ENCODE results near the gene ATRX. TPM values are rescaled to one million over a fixed set of nuclear protein-coding genes. Genes with fewer than 3 reads are reported as not detected.
"Not testable (repeated sequence)": the region's sequence is repeated elsewhere in the genome, so short reads cannot be mapped to it uniquely, and the experiment has no call there.

The ATRX gene
- total and polyA plus RNA-seq, 2 experiments from 2014 or later: 41.4 to 72.1 TPM

GRCh38 chrX:77731821-77732419, 54.1 kb downstream of the ATRX start:
- Histone ChIP-seq H3K79me2 (peaks cover 95% of the 10 kb centered on the region), H3K9me3 (ENCODE audit: low read depth) (no peaks in the 10 kb centered on the region), H3K9me2 (replicated peaks; ENCODE audit: insufficient read depth) (no peaks in the 10 kb centered on the region), H3K36me3 (replicated peaks; ENCODE audit: insufficient read depth, low read depth) (no peaks in the 10 kb centered on the region), H3K27ac (no peak overlapping the region), H2AFZ (no peak overlapping the region), H3K4me3 (no peak overlapping the region), H3K27me3 (no peaks in the 10 kb centered on the region), H3K4me2 (no peak overlapping the region), H4K20me1 (ENCODE audit: insufficient read depth, poor library complexity, severe bottlenecking) (peaks cover 33% of the 10 kb centered on the region), H3K4me1 (ENCODE audit: insufficient read depth) (no peaks in the 10 kb centered on the region)
- 65% methylated on average over 7 of the region's 7 CpGs for WGBS (ENCODE audit: low lambda C conversion rate, missing lambda C conversion rate)
- no peak for TF ChIP-seq EZH2phosphoT487 (IDR thresholded peaks at IDR 0.05; ENCODE audit: low read depth, severe bottlenecking, unreplicated experiment)
- TF ChIP-seq EZH2 (IDR thresholded peaks at IDR 0.05; ENCODE audit: borderline replicate concordance): no peak
- TF ChIP-seq CTCF (IDR thresholded peaks at IDR 0.05; ENCODE audit: poor library complexity): no peak
- no peak for DNase-seq (ENCODE audit: low spot score)

- DNase-seq (ENCODE audit: low spot score); H3K27me3 ChIP-seq; H3K4me2 ChIP-seq; H3K9me3 ChIP-seq (ENCODE audit: low read depth); H2AFZ ChIP-seq; H3K4me3 ChIP-seq; H3K4me1 ChIP-seq (ENCODE audit: insufficient read depth); H3K9me2 ChIP-seq (replicated peaks; ENCODE audit: insufficient read depth); H3K27ac ChIP-seq; H3K36me3 ChIP-seq (replicated peaks; ENCODE audit: insufficient read depth, low read depth): not testable (repeated sequence)
- WGBS (ENCODE audit: low lambda C conversion rate, missing lambda C conversion rate): 90% methylated on average over 2 of the region's 3 CpGs
- Histone ChIP-seq H3K79me2 (peaks cover 93% of the 10 kb centered on the region), H4K20me1 (ENCODE audit: insufficient read depth, poor library complexity, severe bottlenecking) (peaks cover 18% of the 10 kb centered on the region)
These were observed 59.9 kb downstream of the ATRX start for GRCh38 chrX:77726095-77726494.

DNA sequence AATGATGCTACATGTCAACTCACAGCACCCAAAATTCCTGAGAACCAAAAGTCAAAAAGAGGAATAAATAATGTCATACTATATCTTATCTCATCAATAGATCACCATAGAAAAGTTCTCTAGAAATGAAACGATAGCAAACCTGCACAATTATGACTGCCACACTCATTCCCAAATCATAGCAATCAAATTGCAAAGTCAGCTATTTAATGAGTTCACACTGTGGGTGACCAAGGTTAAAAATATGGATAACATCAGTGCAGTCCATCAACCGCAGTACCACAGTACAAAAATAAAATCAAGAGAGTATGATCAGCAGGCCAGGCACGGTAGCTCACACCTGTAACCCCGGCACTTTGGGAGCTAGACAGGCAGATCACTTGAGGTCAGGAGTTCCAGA, 62.3 kb downstream of the ATRX start:
- Histone ChIP-seq H3K4me1 (ENCODE audit: insufficient read depth) (no peaks in the 10 kb centered on the region), H3K4me2 (no peak overlapping the region), H3K27ac (no peak overlapping the region), H4K20me1 (ENCODE audit: insufficient read depth, poor library complexity, severe bottlenecking) (peaks cover 21% of the 10 kb centered on the region), H3K27me3 (no peaks in the 10 kb centered on the region), H3K9me3 (ENCODE audit: low read depth) (no peaks in the 10 kb centered on the region), H3K9me2 (replicated peaks; ENCODE audit: insufficient read depth) (no peaks in the 10 kb centered on the region), H3K79me2 (peaks cover 91% of the 10 kb centered on the region), H2AFZ (no peak overlapping the region), H3K36me3 (replicated peaks; ENCODE audit: insufficient read depth, low read depth) (no peaks in the 10 kb centered on the region), H3K4me3 (no peak overlapping the region)
- 90% methylated on average over 4 of the region's 4 CpGs for WGBS (ENCODE audit: low lambda C conversion rate, missing lambda C conversion rate)
- no peak for TF ChIP-seq EZH2 (IDR thresholded peaks at IDR 0.05; ENCODE audit: borderline replicate concordance)
- no peak for DNase-seq (ENCODE audit: low spot score)

DNA sequence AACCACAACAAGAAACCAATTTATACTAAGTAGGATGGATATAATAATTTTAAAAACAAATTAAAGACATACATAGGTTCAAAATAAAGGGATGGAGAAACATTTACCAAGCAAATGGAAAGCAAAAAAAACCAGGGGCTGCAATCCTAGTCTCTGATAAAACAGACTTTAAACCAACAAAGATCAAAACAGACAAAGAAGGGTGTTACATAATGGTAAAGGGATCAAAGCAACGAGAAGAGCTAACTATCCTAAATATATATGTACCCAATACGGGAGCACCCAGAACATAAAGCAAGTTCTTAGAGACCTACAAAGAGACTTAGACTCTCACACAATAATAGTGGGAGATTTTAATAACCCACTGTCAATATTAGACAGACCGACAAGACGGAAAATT, 66.6 kb downstream of the ATRX start:
- Histone ChIP-seq H3K4me2 (no peak overlapping the region), H3K36me3 (replicated peaks; ENCODE audit: insufficient read depth, low read depth) (no peaks in the 10 kb centered on the region), H3K79me2 (peaks cover 79% of the 10 kb centered on the region), H4K20me1 (ENCODE audit: insufficient read depth, poor library complexity, severe bottlenecking) (peaks cover 14% of the 10 kb centered on the region), H3K9me3 (ENCODE audit: low read depth) (no peaks in the 10 kb centered on the region), H3K27ac (no peak overlapping the region), H3K27me3 (no peaks in the 10 kb centered on the region), H3K4me1 (ENCODE audit: insufficient read depth) (no peaks in the 10 kb centered on the region), H3K4me3 (no peak overlapping the region), H3K9me2 (replicated peaks; ENCODE audit: insufficient read depth) (no peaks in the 10 kb centered on the region), H2AFZ (no peak overlapping the region)
- TF ChIP-seq EZH2 (IDR thresholded peaks at IDR 0.05; ENCODE audit: borderline replicate concordance) (no peak), EZH2phosphoT487 (IDR thresholded peaks at IDR 0.05; ENCODE audit: low read depth, severe bottlenecking, unreplicated experiment) (no peak), CTCF (IDR thresholded peaks at IDR 0.05; ENCODE audit: poor library complexity) (no peak)
- 79% methylated on average over 4 of the region's 4 CpGs for WGBS (ENCODE audit: low lambda C conversion rate, missing lambda C conversion rate)
- no peak for DNase-seq (ENCODE audit: low spot score)

Measured in hepatocyte (in vitro differentiated cells).